Measurements from ENCODE around the gene IGFBP5. TPM values are rescaled to one million over a fixed set of nuclear protein-coding genes. Genes with fewer than 3 reads are reported as not detected.

The IGFBP5 gene
- total RNA-seq, 2 experiments from 2014 or later, result not detected

DNA sequence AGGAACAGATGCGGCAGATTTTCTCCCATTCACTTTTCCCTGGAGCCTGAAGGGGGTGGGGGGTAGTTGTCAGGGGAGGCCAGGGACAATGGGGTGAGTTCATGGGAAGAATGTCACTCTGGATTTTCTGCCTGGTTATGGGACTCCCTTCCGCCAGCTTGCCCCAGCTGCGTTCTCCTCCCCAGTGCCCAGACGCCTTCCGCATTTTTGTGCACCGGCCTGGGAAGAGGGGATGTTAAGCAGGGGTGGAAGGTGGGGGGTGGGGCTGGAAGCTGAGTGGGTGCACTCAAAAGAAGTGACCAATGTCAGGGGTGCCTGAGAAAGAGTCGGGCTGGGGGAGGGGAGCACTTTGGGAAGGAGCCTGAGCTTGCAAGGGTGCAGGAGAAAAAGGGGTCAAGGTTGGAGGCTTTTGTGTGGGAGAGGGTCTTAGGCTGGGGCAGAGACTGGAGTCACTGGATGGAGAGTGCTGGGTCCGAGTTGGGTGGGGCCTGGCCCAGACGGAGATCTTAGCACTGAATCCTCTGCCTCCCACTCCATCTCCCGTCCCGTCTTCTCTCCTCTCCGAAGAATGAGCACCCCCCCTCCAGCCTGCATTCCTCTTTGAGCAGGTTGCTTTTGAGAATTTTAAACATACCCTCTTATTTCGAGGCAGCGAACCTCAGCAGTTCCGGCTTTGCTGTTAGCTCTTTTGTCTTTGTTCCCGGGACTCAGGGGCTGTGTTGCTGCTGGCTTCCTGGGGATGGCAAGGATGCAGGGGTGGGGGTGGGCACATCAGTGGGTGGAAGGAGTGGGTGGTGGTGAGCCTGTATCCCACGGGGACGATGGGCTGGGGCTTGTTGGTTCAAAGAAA is 59.4 kb downstream of the IGFBP5 start:
- no peak overlapping the region for H3K4me3 ChIP-seq (ENCODE audit: low read depth, low read length, poor library complexity, severe bottlenecking)
- H3K27ac ChIP-seq (ENCODE audit: low read depth, low read length, poor library complexity, severe bottlenecking), result no peak overlapping the region
- H3K9me2 ChIP-seq (ENCODE audit: insufficient read depth, low read length), result no peaks in the 10 kb centered on the region
- intact Hi-C loops (cut with micrococcal nuclease; ENCODE audit: unreplicated experiment), result no loop called here
- ChIA-PET CTCF (ENCODE audit: unreplicated experiment) (no interaction called here), POLR2A (no interaction called here)
- H3K9me3 ChIP-seq (ENCODE audit: low read length), result no peaks in the 10 kb centered on the region
- H3K4me2 ChIP-seq (ENCODE audit: low read length), result no peak overlapping the region
- TF ChIP-seq, protein P1, sequence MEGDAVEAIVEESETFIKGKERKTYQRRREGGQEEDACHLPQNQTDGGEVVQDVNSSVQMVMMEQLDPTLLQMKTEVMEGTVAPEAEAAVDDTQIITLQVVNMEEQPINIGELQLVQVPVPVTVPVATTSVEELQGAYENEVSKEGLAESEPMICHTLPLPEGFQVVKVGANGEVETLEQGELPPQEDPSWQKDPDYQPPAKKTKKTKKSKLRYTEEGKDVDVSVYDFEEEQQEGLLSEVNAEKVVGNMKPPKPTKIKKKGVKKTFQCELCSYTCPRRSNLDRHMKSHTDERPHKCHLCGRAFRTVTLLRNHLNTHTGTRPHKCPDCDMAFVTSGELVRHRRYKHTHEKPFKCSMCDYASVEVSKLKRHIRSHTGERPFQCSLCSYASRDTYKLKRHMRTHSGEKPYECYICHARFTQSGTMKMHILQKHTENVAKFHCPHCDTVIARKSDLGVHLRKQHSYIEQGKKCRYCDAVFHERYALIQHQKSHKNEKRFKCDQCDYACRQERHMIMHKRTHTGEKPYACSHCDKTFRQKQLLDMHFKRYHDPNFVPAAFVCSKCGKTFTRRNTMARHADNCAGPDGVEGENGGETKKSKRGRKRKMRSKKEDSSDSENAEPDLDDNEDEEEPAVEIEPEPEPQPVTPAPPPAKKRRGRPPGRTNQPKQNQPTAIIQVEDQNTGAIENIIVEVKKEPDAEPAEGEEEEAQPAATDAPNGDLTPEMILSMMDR (conservative IDR thresholded peaks at IDR 0.05; ENCODE audit: low read length), result no peak
- TF ChIP-seq EZH2phosphoT487 (IDR thresholded peaks at IDR 0.05; ENCODE audit: borderline replicate concordance, low read depth, low read length), result no peak
- no peaks in the 10 kb centered on the region for H4K20me1 ChIP-seq (ENCODE audit: insufficient read depth, low read length)
- no peaks in the 10 kb centered on the region for H3K79me2 ChIP-seq (ENCODE audit: insufficient read depth, low read depth, low read length)
- no TSS peak for BruUV-seq (replicated peaks)
- H3K4me1 ChIP-seq (ENCODE audit: insufficient read depth, low read length, poor library complexity, severe bottlenecking), result no peaks in the 10 kb centered on the region
- no peak overlapping the region for H2AFZ ChIP-seq (ENCODE audit: low read length)
- H3K36me3 ChIP-seq (ENCODE audit: insufficient read depth, low read length), result no peaks in the 10 kb centered on the region
- no peak for DNase-seq (ENCODE audit: low spot score)

DNA sequence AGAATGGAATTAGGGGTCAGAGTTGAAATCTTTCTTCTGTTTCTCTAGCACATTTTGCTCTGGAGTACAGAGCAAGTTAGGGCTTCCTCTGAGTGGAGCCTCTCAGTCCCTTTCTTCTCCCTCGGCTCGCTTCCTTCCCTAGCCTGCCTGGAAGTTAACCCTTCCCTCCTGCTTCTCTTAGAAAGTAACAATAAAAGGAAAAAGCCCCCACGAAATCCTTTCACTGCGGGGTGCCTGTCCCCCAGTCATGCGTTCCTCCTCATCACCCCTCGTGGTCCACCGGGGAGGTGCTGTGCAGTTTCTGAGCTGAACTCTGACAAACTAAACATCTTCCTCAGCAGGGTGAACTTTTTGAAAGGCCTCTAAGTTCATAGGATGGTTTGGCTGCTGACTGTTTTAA is 60.2 kb downstream of the IGFBP5 start:
- H3K36me3 ChIP-seq (ENCODE audit: insufficient read depth, low read length), result no peaks in the 10 kb centered on the region
- no peak overlapping the region for H3K4me3 ChIP-seq (ENCODE audit: low read depth, low read length, poor library complexity, severe bottlenecking)
- CTCF ChIA-PET (ENCODE audit: unreplicated experiment), result no interaction called here
- TF ChIP-seq, protein P1 (conservative IDR thresholded peaks at IDR 0.05; ENCODE audit: low read length), result no peak
- TF ChIP-seq EZH2phosphoT487 (IDR thresholded peaks at IDR 0.05; ENCODE audit: borderline replicate concordance, low read depth, low read length), result no peak
- no peaks in the 10 kb centered on the region for H3K9me2 ChIP-seq (ENCODE audit: insufficient read depth, low read length)
- no peak overlapping the region for H2AFZ ChIP-seq (ENCODE audit: low read length)
- intact Hi-C loops (cut with micrococcal nuclease; ENCODE audit: unreplicated experiment), result no loop called here
- BruUV-seq (replicated peaks), result no TSS peak
- no peaks in the 10 kb centered on the region for H4K20me1 ChIP-seq (ENCODE audit: insufficient read depth, low read length)
- H3K4me2 ChIP-seq (ENCODE audit: low read length), result no peak overlapping the region
- H3K27ac ChIP-seq (ENCODE audit: low read depth, low read length, poor library complexity, severe bottlenecking), result no peak overlapping the region
- POLR2A ChIA-PET, result no interaction called here
- no peaks in the 10 kb centered on the region for H3K9me3 ChIP-seq (ENCODE audit: low read length)
- no peak for DNase-seq (ENCODE audit: low spot score)
- H3K79me2 ChIP-seq (ENCODE audit: insufficient read depth, low read depth, low read length), result no peaks in the 10 kb centered on the region
- H3K4me1 ChIP-seq (ENCODE audit: insufficient read depth, low read length, poor library complexity, severe bottlenecking), result no peaks in the 10 kb centered on the region

DNA sequence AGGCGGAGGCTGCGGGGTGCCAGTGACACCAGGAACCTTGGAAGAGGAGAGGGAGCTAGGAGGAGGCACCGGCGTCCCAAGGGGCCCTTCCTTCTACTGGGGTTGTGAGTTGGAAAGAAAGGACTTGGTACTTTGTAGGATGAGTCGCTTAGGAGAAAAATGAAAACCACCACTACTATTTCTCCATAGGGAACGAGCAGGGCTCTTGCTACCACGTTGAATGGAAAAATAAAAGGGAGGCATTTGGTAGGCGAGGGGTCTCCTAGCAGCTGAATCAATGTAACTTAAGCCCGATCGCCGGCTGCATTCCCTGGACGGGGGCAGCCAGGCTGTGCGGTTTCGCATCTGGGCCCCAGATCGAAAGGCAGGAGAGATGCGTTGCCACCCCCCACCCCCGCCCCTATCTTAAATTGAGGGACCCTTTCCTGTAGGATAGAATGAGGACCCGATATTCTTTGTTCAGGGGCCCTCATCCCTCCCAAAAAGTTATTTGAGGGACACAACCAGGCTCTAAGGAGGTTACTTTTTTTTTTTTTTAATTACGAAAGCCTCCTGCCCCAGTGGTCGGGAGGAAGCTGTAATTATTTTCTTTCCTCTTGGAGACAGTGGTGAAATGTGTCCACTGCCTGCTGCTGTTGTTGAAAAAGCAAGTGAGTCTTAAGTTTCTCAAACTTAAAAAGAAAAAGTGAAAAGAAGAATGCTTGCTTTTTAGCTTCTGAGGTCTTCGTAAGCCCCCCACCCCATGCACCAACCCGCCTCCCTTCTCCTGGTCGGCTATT is 60.8 kb downstream of the IGFBP5 start:
- intact Hi-C loops (cut with micrococcal nuclease; ENCODE audit: unreplicated experiment), result no loop called here
- no peaks in the 10 kb centered on the region for H3K79me2 ChIP-seq (ENCODE audit: insufficient read depth, low read depth, low read length)
- no peak overlapping the region for H3K4me2 ChIP-seq (ENCODE audit: low read length)
- DNase-seq (ENCODE audit: low spot score), result no peak
- no peak overlapping the region for H3K27ac ChIP-seq (ENCODE audit: low read depth, low read length, poor library complexity, severe bottlenecking)
- CTCF ChIA-PET (ENCODE audit: unreplicated experiment), result no interaction called here
- H3K9me2 ChIP-seq (ENCODE audit: insufficient read depth, low read length), result no peaks in the 10 kb centered on the region
- no TSS peak for BruUV-seq (replicated peaks)
- H4K20me1 ChIP-seq (ENCODE audit: insufficient read depth, low read length), result no peaks in the 10 kb centered on the region
- H3K4me3 ChIP-seq (ENCODE audit: low read depth, low read length, poor library complexity, severe bottlenecking), result no peak overlapping the region
- TF ChIP-seq, protein P1 (conservative IDR thresholded peaks at IDR 0.05; ENCODE audit: low read length), result no peak
- no peak for TF ChIP-seq EZH2phosphoT487 (IDR thresholded peaks at IDR 0.05; ENCODE audit: borderline replicate concordance, low read depth, low read length)
- no peaks in the 10 kb centered on the region for H3K9me3 ChIP-seq (ENCODE audit: low read length)
- no peak overlapping the region for H2AFZ ChIP-seq (ENCODE audit: low read length)
- POLR2A ChIA-PET, result no interaction called here
- H3K36me3 ChIP-seq (ENCODE audit: insufficient read depth, low read length), result no peaks in the 10 kb centered on the region
- H3K4me1 ChIP-seq (ENCODE audit: insufficient read depth, low read length, poor library complexity, severe bottlenecking), result no peaks in the 10 kb centered on the region
